Measurements from ENCODE around the gene CTPS2. TPM values are rescaled to one million over a fixed set of nuclear protein-coding genes. Genes with fewer than 3 reads are reported as not detected.
"Not testable (repeated sequence)": the region's sequence is repeated elsewhere in the genome, so short reads cannot be mapped to it uniquely, and the experiment has no call there.

The CTPS2 gene
- total RNA-seq, 1 experiment from 2014 or later = 10.8 TPM

DNA sequence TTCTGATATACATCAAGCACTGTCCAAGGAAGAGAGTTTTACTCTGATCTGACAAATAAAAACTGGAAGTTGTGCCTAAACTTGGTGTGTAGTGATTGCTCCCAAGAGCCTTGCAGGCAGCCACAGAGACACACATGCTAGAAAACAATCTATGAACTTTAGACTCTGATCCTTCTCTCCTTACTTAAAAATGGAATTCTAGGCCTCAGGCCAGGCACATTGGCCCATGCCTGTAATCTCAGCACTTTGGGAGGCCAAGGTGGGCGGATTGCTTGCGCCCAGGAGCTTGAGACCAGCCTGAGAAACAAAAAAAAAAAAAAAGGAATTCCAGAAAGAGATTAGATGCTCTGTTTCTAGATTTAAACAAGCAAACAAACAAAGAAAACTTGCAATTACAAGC lies 108.1 kb downstream of the CTPS2 start:
- no peak for DNase-seq (ENCODE audit: low read depth)

DNA sequence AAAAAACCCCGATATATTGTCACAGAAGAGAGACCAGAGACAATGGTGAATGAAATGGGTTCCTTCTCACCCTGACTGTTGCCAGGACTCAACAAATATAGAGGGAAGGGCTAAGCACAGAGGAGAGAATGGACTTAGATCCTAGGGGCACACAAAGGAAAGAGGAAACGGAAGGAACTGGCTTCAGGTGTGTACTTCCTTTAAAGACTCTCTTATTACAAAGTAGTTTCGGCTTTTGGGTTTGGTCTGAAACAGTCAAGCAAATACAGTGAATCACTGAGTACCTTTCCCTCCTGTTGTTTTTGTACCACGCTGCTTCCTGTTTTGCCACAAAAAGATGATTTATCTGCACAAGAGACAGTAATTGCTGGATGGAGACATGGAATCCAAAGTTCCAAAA lies 108.6 kb downstream of the CTPS2 start:
- peak; percentile 24 for DNase-seq (ENCODE audit: low read depth)

DNA sequence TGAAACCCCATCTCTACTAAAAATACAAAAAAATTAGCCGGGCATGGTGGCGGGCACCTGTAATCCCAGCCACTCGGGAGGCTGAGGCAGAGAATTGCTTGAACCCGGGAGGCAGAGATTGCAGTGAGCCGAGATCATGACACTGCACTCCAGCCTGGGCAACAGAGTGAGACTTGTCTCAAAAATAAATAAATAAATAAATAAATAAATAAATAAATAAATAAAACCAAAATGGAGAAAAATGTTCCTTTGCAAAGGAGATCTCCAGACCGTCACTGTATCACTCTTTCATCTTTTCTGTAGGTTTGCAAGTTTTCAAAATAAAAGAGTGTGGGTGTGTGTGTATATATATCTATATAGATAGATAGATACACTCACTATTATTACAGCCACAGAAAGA lies 109.2 kb downstream of the CTPS2 start:
- DNase-seq (ENCODE audit: low read depth) = not testable (repeated sequence)

DNA sequence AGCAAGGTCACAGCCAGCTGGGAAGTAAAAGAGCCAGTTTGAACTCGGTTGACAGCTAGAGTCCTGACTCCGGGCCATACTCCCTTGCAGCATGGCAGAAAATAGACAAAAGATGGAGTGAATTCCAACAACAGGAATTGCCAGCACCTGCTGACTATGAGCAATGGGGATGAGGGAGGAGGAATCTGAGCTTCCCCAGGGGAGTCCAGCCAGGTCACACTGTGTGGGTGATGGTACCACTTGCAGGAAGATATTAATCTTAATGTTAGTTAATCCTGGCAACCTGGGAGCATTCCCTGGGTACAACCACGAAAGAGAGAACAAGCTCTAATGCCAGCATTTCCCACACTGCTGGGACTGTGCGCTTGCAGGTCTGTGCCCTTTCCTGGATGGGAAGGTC lies 110.6 kb downstream of the CTPS2 start:
- DNase-seq (ENCODE audit: low read depth) = peak; percentile 43

DNA sequence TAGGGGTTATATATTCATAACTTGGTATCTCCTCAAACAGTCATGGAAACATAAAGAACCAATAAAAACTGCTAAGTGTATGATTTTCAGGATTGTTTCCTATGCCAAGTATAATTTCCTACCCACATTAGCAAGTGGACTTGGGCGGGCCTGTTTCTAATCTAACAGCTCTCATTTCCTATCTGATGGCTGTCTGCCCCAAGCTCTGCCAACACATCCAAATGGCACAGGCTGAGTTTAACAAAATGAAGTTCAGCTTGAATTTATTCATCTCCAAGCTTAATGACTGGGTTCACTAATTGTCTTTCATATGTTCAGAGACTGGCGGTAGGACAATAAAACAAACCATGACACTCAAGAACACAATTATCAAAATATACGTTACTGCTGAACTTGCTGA lies 118.0 kb downstream of the CTPS2 start:
- DNase-seq (ENCODE audit: low read depth) = no peak

DNA sequence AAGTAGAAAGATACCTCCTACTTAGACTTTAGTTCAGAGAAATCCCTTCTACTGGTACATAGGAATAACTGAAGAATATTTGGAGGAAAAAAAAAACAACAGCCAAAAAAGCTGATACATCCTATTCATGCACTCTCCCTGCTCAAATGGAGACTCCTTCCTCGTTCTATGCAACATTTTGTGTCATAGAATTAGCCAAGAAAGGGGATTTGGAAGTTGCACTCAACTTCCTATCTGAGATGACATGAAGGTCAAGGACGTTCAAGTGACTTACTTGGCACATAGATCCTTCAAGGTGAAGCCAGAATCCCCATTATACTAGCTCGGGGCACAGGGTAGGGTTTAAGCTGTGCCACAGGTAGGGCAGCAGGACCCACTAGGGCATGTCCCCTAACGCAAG lies 118.7 kb downstream of the CTPS2 start:
- DNase-seq (ENCODE audit: low read depth) = no peak

DNA sequence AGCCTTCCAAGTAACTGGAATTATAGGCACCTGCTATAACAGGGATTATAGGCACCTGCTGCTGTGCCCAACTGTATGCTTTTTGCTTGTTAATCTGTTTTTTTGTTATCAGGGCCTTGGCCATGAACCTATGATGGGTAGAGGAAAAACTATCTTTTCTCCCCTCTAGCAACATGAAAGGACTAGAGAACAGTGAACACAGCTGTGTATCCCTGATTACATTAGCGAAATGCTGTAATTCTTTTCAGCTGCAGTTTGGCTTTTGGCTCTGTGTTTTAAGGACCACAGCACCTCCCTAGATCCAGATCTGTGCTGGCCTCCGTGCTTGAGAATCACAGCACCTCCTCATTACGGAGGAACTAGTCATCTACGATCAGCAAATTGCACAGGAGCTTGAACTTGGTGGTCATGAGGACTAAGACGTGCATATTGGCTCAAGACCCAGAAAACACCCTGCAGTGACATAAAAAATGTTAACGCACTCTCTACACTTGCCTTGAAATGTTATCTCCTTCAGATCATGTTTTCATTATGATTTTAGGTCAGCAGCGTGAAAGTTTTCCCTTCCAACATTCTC lies 120.2 kb downstream of the CTPS2 start:
- no peak for DNase-seq (ENCODE audit: low read depth)

DNA sequence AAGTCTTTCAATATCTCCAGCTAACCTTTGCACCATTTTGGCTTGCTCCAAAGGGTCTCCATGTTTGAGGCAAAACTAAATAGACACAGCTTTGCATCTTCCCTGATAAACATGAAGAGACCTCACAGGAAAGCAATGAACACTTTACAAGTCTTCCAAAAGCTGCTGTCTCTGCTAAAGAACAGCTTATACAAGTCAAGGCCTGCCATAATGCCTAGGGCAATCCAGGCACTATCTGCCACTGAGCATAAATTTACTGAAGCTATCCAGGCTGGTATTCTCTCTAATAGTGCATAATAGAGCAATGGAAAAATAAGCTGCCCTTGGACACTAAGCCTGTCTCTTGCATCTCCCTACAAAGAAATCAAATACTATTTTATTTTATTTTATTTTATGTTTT lies 122.6 kb downstream of the CTPS2 start:
- no peak for DNase-seq (ENCODE audit: low read depth)

DNA sequence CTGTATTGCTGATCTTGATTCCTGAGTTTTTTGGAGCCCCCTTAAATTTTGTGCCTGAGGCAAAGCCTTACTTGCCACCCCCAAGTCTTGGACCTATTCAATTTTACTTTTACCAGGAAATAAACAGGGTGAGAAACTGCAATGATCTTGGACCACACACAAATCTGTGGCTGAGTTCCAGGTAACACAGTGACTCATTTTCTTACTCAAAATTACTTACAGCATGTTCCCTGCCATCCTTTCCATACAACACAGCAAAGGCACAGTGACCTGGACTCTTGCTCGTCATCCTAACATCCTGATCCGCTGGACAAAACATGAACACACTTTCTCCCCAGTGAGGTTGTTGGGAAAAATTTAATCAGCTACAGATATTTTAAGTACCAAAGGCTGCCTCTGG lies 123.3 kb downstream of the CTPS2 start:
- peak; percentile 52 for DNase-seq (ENCODE audit: low read depth)

DNA sequence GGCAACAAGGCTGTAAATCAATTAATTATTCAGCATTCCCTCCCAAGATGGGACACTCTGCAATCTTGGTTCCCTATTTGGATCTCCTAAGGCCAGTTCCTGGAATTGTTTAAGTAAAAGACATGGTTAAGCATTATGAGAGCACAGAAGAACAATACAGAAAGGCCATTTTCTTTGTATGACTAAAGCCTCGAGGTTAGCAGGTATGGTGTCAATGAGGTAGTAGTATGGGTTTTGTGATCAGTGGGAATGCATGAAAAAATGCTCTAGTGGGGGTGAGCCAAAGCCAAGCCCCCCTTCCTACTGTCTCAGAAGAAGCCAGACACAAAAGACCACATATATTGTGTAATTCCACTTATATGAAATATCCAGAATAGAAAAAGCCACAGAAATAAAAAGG lies 124.2 kb downstream of the CTPS2 start:
- no peak for DNase-seq (ENCODE audit: low read depth)

DNA sequence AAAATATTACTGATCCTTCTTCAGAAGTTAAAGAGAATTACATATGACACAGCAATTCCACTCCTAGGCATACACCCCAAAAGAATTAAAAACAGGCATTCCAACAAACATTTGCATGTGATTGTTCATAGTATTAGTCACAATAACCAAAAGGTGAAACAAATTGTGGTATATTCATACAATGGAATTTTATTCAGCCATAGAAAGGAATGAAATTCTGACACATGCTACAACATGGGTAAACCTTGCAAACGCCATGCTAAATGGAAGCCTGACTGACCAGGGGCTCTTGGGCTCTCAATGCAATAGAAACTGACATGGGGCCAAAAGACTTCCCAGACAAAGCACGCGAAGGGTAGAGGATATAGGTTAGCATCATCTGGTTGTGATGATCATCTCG lies 124.6 kb downstream of the CTPS2 start:
- no peak for DNase-seq (ENCODE audit: low read depth)

DNA sequence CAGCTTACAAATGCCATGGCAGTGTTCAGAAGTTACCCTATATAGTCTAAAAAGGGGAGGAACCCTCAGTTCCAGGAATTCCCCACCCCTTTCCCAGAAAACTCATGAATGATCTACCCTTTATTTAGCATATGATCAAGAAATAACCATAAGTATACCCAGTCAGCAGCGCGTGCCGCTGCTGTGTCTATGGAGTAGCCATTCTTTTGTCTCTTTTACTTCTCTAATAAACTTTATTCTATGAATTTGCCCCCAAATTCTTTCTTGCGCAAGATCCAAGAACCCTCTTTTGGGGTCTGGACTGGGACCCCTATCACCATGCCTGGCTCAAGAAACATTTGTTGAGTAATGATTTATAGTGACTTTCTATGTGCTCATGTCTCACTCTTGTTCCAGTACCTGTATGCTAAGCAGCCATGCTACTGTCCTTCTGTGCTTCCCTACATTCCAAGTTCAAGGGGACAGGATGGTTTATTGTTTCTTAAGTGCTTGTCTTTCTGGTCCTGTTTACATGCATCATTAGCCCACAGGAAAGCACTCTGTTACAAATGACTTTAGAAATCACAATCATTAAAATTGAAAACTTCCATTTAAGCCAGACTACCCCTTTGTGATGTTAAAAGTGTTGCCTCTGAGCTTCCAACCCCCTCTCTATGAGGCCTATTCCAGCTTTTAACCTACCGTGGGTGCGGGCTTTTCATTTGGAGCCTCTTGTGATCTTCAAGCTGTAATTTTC lies 125.9 kb downstream of the CTPS2 start:
- DNase-seq (ENCODE audit: low read depth) = no peak

DNA sequence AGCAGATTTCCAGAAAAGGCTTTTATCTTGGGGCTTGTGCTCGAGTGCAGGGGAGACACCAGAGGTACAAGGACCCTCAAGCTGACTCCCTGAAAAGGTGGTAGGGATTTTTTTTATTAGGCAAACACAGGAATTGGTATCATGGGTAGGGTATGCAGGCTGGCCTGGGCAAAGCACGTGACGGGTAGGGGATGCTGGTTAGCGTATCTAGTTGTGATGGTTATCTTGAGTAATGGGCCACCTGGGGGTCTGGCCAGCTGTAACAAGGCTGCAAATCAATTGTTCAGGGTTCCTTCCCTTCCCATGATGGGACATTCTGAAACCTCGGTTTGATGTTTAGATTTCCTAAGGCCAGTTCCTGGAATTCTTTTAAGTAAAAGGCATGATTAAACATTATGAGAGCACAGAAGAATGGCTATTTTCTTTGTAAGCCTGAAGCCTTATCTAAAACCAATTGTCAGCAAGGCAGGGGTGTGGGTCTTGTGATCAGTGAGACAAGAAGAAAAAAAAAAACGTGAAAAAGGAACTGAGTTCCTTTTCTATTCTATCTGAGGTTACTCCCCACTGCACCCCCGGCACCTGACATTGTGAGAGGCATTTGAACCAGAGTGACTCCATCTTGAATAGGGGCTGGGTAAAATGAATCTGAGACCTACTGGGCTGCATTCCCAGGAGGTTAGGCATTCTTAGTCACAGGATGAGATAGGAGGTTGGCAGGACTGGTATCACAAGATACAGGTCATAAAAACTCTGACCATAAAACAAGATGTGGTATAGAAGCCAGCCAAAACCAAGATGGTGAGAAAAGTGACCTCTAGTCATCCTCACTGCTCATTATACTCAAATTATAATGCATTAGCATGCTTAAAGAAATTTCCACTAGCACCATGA lies 126.7 kb downstream of the CTPS2 start:
- DNase-seq (ENCODE audit: low read depth) = no peak

DNA sequence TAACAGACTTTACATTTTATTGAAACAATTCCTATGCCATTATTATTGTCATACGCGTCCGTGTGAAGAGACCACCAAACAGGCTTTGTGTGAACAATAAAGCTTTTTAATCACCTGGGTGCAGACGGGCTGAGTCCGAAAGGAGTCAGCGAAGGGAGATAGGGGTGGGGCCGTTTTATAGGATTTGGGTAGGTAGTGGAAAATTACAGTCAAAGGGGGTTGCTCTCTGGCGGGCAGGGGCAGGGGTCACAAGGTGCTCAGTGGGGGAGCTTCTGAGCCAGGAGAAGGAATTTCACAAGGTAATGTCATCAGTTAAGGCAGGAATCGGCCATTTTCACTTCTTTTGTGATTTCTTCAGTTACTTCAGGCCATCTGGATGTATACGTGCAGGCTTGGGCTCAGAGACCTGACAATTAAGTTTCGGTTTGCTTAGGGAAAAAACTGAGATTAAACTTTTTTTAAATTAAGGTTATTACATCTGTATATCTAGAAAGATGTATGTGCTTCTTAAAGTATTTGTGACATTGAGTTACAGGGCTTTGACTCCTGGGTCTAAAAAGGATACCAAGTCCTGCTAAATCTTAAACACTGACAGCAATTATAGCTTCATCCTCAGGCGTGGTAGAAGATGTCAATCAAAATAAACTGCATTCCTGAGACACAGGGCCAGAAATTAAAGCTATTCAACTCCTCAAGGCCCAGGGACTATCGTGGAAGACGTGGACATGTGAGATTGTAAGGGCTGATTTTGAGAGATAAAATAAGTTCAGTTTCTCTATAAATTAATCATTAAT lies 132.3 kb downstream of the CTPS2 start:
- not testable (repeated sequence) for DNase-seq (ENCODE audit: low read depth)

DNA sequence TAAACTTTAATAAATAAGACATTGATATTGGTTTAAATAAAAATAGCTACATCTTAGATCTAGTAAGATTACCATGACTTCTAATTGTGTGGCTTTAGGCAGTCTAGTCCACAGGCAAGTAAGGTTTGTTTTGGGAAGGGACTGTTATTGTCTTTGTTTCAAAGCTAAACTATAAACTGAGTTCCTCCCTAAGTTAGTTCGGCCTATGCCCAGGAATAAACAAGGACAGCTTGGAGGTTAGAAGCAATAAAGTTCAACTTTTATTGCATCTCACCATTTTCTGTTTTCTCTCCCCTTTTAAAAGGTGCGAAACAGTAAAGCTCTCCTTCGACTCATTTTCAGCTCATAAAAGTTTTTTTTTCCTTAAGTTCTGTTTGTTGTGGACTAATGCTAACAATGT lies 133.0 kb downstream of the CTPS2 start:
- no peak for DNase-seq (ENCODE audit: low read depth)

DNA sequence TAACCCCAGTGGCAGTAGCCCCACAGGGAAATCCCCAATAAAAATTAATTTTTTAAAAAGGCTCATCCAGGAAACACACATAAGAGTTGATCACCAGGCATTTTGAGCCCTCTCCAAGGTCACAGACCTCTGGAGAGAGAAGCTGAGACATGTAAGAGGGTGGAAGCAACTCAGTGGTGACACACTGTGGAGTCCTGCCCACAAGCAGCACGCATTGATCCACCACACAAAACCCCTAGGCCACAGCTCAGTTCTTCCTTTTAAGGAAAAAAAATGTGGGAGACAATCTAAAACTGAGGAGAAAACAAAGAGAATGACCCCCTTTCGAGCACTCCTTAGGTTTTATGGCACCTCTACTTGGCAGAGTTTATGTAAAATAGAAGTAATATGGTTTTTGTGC lies 134.3 kb downstream of the CTPS2 start:
- peak; percentile 58 for DNase-seq (ENCODE audit: low read depth)

DNA sequence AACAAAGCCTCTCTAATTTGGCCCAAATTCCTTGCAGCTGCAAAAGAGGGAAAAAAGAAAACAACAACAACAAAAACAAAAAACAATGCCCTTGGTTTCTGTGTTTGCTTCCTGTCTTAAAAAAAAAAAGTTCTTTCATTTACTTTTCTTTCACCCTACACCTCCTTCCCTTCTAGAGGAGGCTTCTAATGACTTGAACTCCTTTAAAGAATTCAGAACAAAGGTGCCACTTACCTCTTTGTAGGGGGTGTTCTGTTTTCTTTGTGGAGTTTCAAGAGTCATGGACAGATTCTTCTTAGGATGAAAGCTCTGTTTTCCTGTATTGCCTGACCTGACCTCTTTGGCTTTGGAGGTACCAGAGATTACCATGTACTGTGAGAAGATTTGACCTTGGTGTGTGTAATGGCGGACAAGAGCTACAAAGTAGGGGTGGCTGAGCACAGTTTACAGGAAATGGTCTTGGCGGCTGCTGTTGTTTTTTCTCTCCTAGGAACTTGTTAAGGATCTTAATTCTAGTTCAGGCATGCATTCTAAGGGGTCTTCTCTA lies 134.9 kb downstream of the CTPS2 start:
- no peak for DNase-seq (ENCODE audit: low read depth)

DNA sequence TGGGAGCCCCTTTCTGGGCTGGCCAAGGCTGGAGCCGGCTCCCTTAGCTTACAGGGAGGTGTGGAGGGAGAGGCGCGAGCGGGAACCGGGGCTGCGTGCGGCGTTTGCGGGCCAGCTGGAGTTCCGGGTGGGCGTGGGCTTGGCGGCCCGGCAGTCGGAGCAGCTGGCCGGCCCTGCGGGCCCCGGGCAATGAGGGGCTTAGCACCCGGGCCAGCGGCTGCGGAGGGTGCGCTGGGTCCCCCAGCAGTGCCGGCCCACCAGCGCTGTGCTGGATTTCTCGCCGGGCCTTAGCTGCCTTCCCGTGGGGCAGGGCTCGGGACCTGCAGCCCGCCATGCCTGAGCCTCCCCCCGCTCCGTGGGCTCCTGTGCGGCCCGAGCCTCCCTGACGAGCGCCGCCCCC lies 137.1 kb downstream of the CTPS2 start:
- DNase-seq (ENCODE audit: low read depth) = not testable (repeated sequence)

DNA sequence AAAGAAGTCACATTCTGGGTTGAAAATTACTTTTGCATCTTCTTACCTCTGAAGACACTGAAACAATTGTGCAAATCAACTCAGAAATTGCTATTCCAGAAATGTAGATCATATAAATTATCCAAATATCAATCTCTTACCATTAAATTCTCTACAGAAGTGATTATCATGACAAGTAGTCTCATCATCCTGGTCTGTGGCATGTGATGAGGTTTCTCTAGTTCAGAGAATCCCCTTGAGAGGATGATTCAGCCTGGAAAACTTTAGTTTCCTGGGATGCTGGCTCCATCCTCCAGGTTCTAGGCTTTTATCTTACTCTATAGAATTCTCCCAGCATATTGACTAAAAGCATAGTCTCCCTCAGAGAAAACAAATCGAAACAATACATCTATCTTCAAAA lies 138.7 kb downstream of the CTPS2 start:
- DNase-seq (ENCODE audit: low read depth) = peak; percentile 86

DNA sequence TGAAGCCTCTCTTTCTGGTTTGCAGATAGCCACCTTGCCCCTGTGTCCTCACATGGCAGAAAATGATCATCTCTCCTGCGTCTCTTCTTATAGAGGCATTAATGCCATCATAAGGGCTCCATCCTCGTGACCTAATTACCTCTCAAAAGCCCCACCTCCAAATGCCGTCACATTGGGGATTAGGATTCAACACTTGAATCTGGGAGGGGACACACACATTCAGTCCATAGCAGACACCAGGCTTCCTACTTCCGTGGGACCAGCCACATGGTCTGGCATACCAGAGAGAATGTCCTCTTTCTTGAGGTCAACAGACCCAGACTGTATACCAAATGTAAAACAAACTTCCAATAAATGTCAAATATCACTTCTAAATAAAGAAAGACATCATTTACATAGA lies 144.8 kb downstream of the CTPS2 start:
- DNase-seq (ENCODE audit: low read depth) = no peak

DNA sequence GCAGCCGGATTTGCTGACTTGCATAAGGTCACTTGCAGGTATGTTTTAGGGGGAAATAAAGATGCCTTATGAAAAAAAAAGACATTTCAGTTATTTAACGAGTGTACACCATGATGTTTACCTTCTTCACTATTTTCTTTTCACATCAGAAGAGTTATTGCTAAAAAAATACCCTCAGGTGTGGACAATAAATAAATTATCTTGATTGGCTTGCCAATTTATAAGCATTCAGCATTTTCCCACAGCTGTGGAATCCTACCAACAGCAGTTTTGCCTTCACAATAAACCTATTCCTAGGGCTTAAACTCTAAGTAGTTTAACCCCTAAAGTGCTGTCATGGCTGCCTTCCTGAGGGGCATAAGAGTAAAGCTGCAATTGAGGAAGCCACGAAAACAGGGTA lies 145.9 kb downstream of the CTPS2 start:
- DNase-seq (ENCODE audit: low read depth) = no peak

DNA sequence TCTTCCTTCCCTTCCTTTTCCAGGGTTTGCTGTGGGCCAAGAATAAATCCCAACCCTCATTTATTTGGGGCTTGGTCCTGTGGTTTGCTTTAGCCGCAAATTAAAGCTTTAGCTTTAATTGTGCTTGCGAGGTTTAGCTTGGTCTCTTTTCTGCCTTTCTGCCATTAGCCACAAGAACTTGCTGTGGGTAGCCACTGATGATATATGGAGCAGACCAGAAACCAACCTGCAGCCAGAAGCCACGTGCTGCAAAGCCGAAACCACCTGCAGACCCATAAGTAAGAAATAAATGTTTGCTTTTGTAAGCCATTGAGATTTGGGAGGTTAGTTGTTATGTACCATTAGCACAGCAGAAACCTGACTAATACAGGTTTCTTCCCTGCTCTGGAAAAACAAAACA lies 152.3 kb downstream of the CTPS2 start:
- no peak for DNase-seq (ENCODE audit: low read depth)
